ENCODE measurements around the gene KDM4F. TPM values are rescaled to one million over a fixed set of nuclear protein-coding genes. Genes with fewer than 3 reads are reported as not detected.

The KDM4F gene
- total RNA-seq, 6 experiments from 2014 or later, result not detected

DNA sequence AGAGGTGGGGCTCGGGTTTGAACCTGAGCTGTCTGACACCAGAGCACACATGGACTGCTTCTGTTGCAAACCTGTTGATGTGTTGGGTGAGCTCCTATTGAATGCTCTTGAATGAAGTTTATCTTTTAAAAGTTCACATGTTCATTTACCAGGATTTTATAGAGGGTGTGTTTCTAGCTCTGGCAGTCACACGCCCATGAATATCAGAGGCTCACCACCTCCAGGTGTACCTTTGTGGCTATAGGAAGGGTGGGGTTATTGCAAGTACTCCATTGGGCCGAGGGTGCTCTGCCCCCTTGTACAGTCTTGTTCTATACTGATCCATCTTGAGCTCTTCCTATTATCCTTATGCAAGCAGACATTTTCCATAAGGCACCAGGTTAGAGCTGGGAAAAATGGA, 49.6 kb downstream of the KDM4F start:
- TF ChIP-seq, protein P1, sequence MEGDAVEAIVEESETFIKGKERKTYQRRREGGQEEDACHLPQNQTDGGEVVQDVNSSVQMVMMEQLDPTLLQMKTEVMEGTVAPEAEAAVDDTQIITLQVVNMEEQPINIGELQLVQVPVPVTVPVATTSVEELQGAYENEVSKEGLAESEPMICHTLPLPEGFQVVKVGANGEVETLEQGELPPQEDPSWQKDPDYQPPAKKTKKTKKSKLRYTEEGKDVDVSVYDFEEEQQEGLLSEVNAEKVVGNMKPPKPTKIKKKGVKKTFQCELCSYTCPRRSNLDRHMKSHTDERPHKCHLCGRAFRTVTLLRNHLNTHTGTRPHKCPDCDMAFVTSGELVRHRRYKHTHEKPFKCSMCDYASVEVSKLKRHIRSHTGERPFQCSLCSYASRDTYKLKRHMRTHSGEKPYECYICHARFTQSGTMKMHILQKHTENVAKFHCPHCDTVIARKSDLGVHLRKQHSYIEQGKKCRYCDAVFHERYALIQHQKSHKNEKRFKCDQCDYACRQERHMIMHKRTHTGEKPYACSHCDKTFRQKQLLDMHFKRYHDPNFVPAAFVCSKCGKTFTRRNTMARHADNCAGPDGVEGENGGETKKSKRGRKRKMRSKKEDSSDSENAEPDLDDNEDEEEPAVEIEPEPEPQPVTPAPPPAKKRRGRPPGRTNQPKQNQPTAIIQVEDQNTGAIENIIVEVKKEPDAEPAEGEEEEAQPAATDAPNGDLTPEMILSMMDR (IDR thresholded peaks at IDR 0.05), result no peak
- Mint-ChIP-seq H3K36me3 (ENCODE audit: low read depth) (no peaks in the 10 kb centered on the region), H3K27me3 (ENCODE audit: insufficient read depth) (no peaks in the 10 kb centered on the region), H3K27ac (no peak overlapping the region), H3K4me3 (no peak overlapping the region), H3K9me3 (no peaks in the 10 kb centered on the region), H3K4me1 (ENCODE audit: low read depth) (peaks cover 26% of the 10 kb centered on the region)
- DNase-seq, result no peak

GRCh38 chr11:95100191-95100648, 51.0 kb downstream of the KDM4F start:
- DNase-seq, result no peak
- no peaks in the 10 kb centered on the region for H3K36me3 Mint-ChIP-seq (ENCODE audit: low read depth)
- TF ChIP-seq, protein P1 (IDR thresholded peaks at IDR 0.05), result no peak
- no peaks in the 10 kb centered on the region for H3K9me3 Mint-ChIP-seq
- no peak overlapping the region for H3K4me3 Mint-ChIP-seq
- H3K4me1 Mint-ChIP-seq (ENCODE audit: low read depth), result peaks cover 20% of the 10 kb centered on the region
- no peak overlapping the region for H3K27ac Mint-ChIP-seq
- H3K27me3 Mint-ChIP-seq (ENCODE audit: insufficient read depth), result peaks cover 2% of the 10 kb centered on the region; the same call in 1 of the 2 replicates

Other genes starting within 250 kb of the KDM4F start
- gene CWC15, start 75.9 kb upstream of the KDM4F start, total RNA-seq (2021; fragmentation: NEBNext Ultra II Directional; extraction: Animal tissue kit (Norgen Biotek cat#: 25700)), result 10 to 100 TPM; 54.4 to 84.5 (median 64.5) TPM
- 1 to 10 TPM in 1 of 6 experiments, under 1 TPM in 5; 0.33 to 1.1 (median 0.64) TPM for gene KDM4D, start 75.7 kb upstream of the KDM4F start, total RNA-seq (2021; fragmentation: NEBNext Ultra II Directional; extraction: Animal tissue kit (Norgen Biotek cat#: 25700))
- gene KDM4E, start 24.2 kb upstream of the KDM4F start, total RNA-seq (2021; fragmentation: NEBNext Ultra II Directional; extraction: Animal tissue kit (Norgen Biotek cat#: 25700)), result not detected
- gene SRSF8, start 17.5 kb downstream of the KDM4F start, total RNA-seq (2021; fragmentation: NEBNext Ultra II Directional; extraction: Animal tissue kit (Norgen Biotek cat#: 25700)), result 10 to 100 TPM; 27.7 to 35.6 (median 32.6) TPM
- gene ENDOD1, start 40.4 kb downstream of the KDM4F start, total RNA-seq (2021; fragmentation: NEBNext Ultra II Directional; extraction: Animal tissue kit (Norgen Biotek cat#: 25700)), result 10 to 100 TPM; 23.1 to 27.3 (median 25.3) TPM
- gene SESN3, start 181.8 kb downstream of the KDM4F start, total RNA-seq (2021; fragmentation: NEBNext Ultra II Directional; extraction: Animal tissue kit (Norgen Biotek cat#: 25700)), result under 1 TPM; 0.12 to 0.28 (median 0.21) TPM